NCI-H2171 treated with DMSO at 0.1 percent for 48 hours (cell line): ENCODE results near the gene ZNF283.
"Not testable (repeated sequence)": the region's sequence is repeated elsewhere in the genome, so short reads cannot be mapped to it uniquely, and the experiment has no call there.

Source experiments
- DNase-seq: peaks from one replicate; lab custom pipeline; 2025; lab: John Stamatoyannopoulos, UW

Gene ZNF283

DNA sequence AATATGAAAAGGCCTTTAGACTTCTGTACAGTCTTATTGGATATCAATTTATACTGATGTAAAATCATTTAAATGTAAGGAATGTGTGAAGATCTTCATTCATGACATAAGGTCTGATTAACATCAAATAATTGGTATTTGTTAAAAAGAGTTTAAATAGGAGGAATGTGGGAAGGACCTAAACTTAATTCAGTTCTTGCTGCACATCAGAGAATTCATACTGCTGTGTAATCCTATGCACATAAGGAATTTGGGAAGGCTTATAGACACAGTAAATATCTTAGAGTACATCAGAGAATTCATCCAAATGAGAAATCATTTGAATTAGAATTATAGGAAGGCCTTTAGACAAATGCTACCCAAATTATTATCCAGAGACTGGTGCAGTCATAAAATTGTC lies 21.7 kb downstream of the ZNF283 start:
- DNase-seq = no peak

DNA sequence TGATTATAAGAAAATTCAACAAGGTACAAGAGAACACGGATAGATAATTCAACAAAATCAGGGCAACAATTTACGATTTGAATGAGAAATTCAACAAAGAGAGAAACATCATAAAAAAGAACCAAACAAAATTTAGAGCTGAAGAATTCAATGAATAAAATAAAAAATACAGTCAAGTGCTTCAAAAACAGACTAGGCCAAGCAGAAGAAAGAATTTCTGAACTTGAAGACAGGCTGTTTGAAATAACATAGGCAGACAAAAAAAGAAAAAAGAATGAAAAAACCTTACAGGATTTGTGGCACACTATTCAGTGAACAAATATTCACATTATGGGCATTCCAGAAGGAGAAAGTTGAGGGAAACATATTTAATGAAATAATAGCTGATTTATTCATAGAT lies 31.1 kb downstream of the ZNF283 start:
- no peak for DNase-seq

DNA sequence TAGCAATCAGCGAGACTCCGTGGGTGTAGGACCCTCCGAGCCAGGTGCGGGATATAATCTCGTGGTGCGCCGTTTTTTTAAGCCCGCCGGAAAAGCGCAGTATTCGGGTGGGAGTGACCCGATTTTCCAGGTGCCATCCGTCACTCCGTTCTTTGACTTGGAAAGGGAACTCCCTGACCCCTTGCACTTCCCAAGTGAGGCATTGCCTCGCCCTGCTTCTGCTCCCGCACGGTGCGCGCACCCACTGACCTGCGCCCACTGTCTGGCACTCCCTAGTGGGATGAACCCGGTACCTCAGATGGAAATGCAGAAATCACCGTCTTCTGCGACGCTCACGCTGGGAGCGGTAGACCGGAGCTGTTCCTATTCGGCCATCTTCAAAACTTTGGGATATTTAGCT lies 39.8 kb downstream of the ZNF283 start:
- DNase-seq = not testable (repeated sequence)

DNA sequence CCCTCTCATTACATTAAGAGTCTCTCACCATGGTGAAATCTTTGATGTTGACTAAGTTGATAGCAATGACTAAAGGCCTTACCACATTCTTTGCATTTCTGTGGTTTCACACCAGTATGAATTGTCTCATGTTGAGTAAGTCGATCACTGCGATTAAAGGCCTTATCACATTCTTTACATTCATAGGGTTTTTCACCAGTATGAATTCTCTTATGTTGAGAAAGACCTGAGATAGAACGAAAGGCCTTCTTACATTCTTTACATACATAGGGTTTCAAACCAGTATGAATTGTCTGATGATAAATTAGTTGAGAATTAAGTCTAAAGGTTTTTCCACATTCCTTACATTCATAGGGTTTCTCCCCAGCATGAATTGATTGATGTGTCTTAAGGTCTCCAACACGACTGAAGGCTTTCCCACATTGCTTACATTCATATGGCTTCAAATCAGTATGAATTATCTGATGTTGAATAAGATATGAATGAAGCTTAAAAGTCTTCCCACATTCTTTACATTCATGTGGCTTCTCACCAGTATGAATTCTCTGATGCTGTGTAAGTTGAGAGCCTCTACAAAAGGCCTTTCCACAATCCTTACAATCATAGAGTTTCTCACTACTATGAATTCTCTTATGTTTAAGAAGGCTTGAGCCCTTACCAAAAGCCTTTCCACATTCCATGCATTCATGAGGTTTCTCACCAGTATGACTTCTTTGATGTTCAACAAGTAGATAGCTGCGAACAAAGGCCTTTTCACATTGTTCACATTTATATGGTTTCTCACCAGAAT lies 45.6 kb downstream of the ZNF283 start:
- no peak for DNase-seq

DNA sequence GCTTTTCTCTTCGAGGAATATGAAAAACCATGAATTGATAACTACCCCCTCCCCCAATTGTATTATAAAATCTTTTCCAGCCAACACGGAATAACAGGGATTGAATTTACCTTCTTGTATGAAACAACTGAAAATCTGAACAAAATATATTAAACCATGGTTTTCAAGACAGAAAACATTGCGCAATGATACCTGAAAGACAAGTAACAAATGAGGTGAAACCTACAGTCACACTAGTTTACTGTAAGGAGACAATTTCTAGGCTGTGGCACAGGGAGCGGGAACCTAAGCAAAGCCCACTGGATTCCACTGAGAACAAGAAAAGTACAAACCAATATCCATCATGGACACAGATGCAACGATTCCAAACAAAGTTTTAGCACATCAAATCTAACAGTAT lies 53.4 kb downstream of the ZNF283 start:
- no peak for DNase-seq

DNA sequence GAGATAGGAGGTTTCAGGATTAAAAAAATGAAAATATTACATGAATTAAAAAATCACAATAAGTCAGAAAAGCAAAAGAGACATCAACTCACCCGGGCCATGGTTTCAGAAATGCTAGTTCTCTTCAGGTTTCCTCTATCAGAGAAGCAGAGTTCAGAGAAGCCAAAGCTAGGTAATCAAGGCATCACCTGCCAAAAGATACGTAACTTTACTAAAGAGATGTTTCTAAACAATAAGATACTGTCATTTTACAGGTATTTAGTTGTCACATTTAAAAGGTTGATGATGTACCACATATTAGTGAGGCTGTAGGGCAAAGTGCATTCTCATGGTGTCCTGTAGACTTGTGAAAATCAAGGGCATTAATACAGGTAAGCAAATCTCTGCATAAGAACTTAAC lies 56.7 kb downstream of the ZNF283 start, which contains the start of gene ZNF404:
TSS of gene ZNF404 (minus strand) at position 101 of the 400 bp plus-strand sequence.
- no peak for DNase-seq

DNA sequence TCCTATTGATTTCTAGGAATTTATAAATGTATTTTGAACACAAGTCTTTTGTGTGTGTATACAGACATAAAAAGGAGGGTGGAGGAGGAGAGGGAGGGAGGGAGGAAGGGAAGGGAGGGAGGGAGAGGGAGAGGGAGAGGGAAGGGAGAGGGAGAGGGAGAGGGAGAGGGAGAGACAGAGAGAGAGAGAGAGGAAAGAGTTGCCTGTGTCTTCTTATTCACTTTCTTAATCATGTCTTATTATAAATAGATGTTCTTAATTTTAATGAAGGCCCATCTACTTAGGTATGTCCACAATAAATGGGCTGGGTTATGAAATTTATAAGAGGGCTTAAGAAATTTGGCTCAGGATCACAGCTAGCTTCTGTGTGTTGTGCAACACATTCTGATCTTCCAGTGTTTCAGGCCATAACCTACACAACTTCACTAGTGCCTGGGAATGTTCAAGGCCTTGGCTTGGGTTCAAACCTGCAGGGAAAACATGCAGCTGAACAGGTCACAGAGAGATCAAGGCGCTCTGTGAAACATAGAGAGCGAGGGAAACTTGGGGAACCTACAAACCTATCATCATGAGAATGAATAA lies 68.7 kb downstream of the ZNF283 start:
- DNase-seq = no peak
